Mucosa of rectum (tissue), 2 donors: ENCODE data around the gene COL27A1.

Experiments
- H3K27ac ChIP-seq, 2 donors: one replicate each; pipeline ENCODE4 v1.7.0; 2013; ENCODE audit warnings: inconsistent platforms in 2 of 2, low read depth in 2 of 2, low read length in 2 of 2
- H3K27me3 ChIP-seq, 2 donors: one replicate each; pipeline ENCODE4 v1.7.0; 2013; ENCODE audit warnings: low read length in 2 of 2; ENCODE audit not compliant: control insufficient read depth in 2 of 2, insufficient read depth in 2 of 2
- H3K36me3 ChIP-seq, 2 donors: one replicate each; pipeline ENCODE4 v1.7.0; 2013; ENCODE audit warnings: low read length in 2 of 2; ENCODE audit not compliant: control insufficient read depth in 2 of 2, insufficient read depth in 2 of 2
- H3K4me1 ChIP-seq, 2 donors: one replicate each; pipeline ENCODE4 v1.7.0; 2013; ENCODE audit warnings: low read length in 2 of 2, mild to moderate bottlenecking in 1 of 2; ENCODE audit not compliant: control insufficient read depth in 2 of 2, insufficient read depth in 2 of 2
- H3K4me3 ChIP-seq, 2 donors: one replicate each; pipeline ENCODE4 v1.7.0; 2013; ENCODE audit warnings: low read length in 2 of 2
- H3K9ac ChIP-seq, 2 donors: one replicate each; pipeline ENCODE4 v1.7.0; 2013; ENCODE audit warnings: low read length in 2 of 2, low read depth in 1 of 2, mild to moderate bottlenecking in 1 of 2
- H3K9me3 ChIP-seq, 2 donors: one replicate each; pipeline ENCODE4 v1.7.0; 2013; ENCODE audit warnings: low read length in 2 of 2; ENCODE audit not compliant: control insufficient read depth in 2 of 2
- donor health status: healthy.
- donor health status: Normal muscosa, but diverticular disease.

Gene COL27A1

DNA sequence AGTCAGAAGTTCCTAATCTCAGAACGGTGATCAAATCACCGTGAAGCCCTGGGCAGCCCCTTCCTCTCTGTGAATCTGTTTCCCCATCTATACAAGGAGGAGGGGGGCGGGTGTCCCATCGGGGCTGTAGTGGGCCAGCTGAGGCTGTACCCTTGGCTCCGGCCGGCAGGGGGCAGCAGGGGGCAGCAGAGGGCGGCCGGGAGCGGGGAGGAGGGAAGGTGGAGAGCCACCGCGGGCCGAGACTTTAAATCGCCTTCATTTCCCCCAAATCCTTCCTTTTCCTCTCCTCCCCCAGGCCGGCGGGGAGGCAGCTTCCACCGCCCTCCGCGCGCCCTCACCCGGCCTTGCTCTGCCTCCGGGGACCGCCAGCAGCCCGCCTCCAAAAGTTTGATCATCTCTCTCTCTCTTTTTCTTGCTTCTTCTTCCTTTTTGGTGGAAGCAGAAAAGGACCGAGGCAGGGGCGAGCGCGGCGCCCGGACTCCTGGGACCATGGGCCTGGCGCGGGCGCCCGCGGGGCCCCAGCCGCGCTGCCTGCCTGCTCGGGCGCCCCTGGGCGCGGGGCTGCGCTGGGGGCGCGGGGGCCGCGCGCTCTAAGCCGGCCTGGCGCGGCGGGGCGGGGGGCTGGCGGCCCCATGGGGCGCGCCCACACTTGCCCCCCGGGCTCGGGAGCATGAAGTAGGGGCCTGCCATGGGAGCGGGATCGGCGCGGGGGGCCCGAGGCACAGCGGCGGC, at the start of gene COL27A1:
COL27A1 (plus strand) TSS at position 275 of the 732 bp plus-strand sequence; CDS start at position 689, 414 bp downstream.
- Histone ChIP-seq H3K27me3 (peaks cover 26 to 38% of the 10 kb centered on the region in 2 donors), H3K9ac (peak within 1 kb of the TSS in 1 of 2 donors; percentile 42), H3K36me3 (no peaks in the 10 kb centered on the region), H3K4me3 (peak within 1 kb of the TSS; percentile 48 to 61), H3K4me1 (peaks cover 8 to 10% of the 10 kb centered on the region in 2 donors), H3K27ac (peak within 1 kb of the TSS; percentile 7 to 16), H3K9me3 (no peaks in the 10 kb centered on the region)

DNA sequence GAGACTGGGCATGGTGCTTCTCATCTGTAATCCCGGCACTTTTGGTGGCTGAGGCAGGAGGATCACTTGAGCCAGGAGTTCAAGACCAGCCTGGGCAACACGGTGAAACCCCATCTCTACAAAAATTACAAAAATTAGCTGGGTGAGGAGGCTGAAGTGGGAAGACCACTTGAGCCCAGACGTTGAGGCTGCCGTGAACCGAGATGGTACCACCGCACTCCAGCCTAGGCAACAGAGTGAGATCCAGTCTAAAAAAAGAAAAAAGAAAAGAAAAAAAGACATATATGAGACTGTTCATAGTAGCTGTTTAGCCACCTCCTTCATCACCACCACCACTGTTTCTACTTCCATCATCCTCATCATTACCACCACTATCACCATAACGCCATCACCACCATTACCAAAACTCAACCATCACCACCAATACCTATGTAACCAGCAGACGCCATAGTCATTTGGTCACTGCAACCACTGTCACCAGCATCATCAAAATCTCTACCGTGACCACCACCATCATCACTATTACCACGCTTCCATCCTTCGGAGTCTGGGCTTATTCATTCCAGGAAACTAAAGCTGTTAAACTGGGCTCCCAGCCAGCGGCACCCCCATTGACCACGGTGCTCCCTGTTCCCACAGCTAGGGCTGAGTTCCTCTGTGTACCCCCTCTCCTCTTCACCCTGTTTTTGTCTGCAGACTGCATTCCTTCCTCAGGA, 47.9 kb upstream of the COL27A1 start:
- Histone ChIP-seq H3K9ac (no peak overlapping the region), H3K4me1 (peaks cover 0 to 2% of the 10 kb centered on the region in 2 donors), H3K36me3 (no peaks in the 10 kb centered on the region), H3K9me3 (no peaks in the 10 kb centered on the region), H3K4me3 (no peak overlapping the region), H3K27ac (no peak overlapping the region), H3K27me3 (peaks cover 0 to 1% of the 10 kb centered on the region in 2 donors)

DNA sequence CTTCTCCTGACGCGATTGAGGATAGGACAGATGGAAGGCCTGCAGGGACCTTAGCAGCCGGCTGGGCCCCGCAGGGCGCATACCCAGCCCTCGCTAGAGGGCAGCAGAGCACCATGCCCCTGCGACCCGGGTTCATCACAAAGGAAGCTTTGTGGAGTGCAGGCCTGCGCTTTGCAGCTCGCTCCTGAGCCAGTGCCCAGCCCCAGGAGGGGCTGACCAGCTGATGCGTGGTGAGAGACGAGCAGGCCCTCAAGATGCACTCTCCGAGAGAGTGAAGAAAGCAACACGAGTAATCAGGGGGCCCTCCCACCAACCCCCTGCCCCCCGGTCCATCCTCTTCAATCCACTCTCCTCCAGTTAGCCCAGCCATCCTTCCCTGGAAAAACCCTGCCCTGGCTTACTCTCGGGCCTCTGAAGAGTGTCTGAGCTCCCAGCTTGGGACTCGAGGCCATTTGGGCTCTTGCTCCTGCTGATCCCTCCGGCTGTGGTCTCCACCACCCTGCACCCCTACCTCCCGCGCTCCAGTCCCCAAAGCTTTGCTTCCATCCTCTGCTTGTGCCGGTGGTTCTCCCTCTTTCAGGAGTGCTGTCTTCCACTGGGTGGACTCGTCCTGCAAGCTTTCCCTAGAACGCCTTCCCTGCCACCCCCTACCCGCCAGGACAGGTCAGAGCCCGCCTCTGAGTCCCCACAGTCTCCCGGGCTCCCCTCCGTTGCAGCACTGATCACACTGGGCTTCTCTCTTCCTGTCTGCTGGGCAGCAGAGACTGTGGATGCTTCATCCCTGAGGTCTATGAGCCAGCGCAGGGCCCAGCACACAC, 47.1 kb upstream of the COL27A1 start:
- H3K9me3 ChIP-seq = no peaks in the 10 kb centered on the region
- no peak overlapping the region for H3K27ac ChIP-seq
- H3K9ac ChIP-seq = no peak overlapping the region
- peaks cover 0 to 2% of the 10 kb centered on the region in 2 donors for H3K27me3 ChIP-seq
- H3K36me3 ChIP-seq = no peaks in the 10 kb centered on the region
- H3K4me3 ChIP-seq = no peak overlapping the region
- peaks cover 0 to 8% of the 10 kb centered on the region in 2 donors for H3K4me1 ChIP-seq

DNA sequence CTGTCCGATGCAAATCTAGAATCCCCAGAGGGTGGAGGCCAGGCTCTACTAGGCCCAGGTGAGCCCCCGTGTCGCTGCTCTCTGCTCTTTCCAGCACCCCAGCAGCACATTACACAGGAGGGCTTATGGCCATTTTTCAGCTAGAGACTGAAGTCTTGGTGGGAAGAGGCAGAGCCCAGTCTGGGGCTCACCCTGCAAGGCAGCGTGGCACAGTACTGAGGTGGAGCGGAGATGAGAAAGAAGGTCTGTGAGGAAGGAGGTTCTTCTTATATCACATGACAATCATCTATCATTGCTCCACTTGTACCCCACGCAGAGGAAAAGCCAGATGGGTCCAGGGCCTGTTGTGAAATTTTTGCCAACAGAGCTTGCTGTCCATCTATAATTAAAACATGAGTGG, 46.2 kb upstream of the COL27A1 start:
- H3K27ac ChIP-seq = no peak overlapping the region
- no peaks in the 10 kb centered on the region for H3K36me3 ChIP-seq
- peaks cover 0 to 2% of the 10 kb centered on the region in 2 donors for H3K27me3 ChIP-seq
- H3K9me3 ChIP-seq = no peaks in the 10 kb centered on the region
- H3K9ac ChIP-seq = no peak overlapping the region
- peaks cover 0 to 8% of the 10 kb centered on the region in 2 donors for H3K4me1 ChIP-seq
- H3K4me3 ChIP-seq = no peak overlapping the region

DNA sequence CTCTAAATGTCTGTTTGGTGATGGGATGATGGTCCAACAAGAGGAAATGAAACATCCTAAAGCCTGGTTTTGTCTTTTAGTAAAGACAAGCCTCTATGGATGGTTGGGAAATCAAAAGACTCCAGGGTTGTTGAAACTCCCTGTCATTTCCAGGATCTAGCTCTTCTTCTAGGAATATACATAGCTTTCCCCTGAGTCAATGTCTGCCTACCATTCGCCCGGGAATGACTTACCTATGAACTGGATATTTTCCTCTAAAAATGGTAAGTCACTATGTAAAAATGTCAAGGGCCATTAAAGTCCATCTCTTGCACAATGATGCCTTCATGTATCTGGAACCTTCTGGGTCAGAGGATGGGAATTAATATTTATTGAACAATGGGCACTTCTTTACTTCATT, 45.2 kb upstream of the COL27A1 start:
- Histone ChIP-seq H3K36me3 (no peaks in the 10 kb centered on the region), H3K27me3 (peaks cover 0 to 2% of the 10 kb centered on the region in 2 donors), H3K9me3 (no peaks in the 10 kb centered on the region), H3K4me1 (peaks cover 0 to 8% of the 10 kb centered on the region in 2 donors), H3K4me3 (no peak overlapping the region), H3K9ac (no peak overlapping the region), H3K27ac (no peak overlapping the region)

DNA sequence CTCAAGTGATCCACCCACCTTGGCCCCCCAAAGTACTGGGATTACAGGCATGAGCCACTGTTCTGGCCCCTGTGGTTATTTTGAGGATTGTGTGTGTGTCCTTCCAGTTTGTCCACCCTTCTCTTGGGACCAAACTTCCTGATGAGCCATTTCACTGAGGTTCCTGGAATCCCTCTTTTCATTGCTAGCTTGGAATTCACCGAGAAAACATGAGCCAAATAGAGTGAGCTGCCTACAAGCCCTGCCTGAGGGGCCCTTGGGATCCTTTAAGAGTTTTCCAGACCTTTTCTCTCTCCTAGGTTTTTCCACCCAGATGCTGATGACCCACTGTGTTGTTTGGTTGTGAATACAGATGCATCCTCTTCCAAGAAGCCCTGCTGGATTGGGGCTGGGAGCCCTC, 43.0 kb upstream of the COL27A1 start:
- H3K27ac ChIP-seq = no peak overlapping the region

DNA sequence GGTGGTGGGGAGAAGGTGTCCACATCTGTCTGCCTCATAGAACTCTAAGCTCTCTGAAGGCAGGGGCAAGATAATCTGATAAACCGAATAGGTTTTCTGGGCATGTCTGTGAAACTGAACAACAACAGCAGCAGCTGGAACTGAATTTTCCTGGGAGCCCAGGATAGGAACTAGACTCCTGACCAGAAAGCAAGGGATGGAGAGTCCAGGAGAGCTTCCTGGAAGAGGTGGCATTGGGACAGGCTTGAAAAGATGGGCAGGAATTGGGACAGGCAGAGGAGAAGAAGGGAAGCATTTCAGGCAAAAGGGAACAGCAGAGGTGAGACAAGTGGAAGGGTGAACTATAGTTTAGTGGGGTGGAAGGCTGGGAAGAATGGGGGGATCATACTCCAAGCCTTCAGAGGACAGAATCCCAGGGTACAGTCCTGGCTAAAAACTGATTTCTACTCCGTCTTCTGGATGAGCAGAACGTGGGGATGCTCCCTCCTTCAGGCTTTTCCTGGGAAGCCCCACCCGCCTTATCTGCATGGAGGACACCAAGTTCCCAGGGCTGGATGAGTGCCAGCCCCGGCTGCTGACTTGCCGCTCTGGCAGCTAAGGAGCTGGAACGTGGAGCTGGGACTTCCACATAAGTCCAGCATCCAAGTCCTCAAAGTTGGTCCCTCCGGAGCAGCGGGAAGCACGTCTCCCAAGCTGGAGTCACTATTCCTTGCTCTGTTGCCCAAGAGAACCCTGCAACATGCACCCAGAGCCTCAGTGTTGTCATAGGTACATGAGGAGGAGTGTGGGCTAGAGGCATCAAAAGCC, 42.4 kb upstream of the COL27A1 start:
- no peak overlapping the region for H3K27ac ChIP-seq
- H3K9me3 ChIP-seq = no peaks in the 10 kb centered on the region
- H3K27me3 ChIP-seq = peaks cover 0 to 7% of the 10 kb centered on the region in 2 donors
- no peak overlapping the region for H3K9ac ChIP-seq
- no peaks in the 10 kb centered on the region for H3K36me3 ChIP-seq
- H3K4me3 ChIP-seq = no peak overlapping the region
- H3K4me1 ChIP-seq = peaks cover 0 to 5% of the 10 kb centered on the region in 2 donors

More for the DNA sequence above, 43.0 kb upstream of the COL27A1 start:
- Histone ChIP-seq H3K4me3 (no peak overlapping the region), H3K4me1 (peaks cover 0 to 8% of the 10 kb centered on the region in 2 donors), H3K36me3 (no peaks in the 10 kb centered on the region), H3K9ac (no peak overlapping the region), H3K9me3 (no peaks in the 10 kb centered on the region), H3K27me3 (peaks cover 0 to 7% of the 10 kb centered on the region in 2 donors)

DNA sequence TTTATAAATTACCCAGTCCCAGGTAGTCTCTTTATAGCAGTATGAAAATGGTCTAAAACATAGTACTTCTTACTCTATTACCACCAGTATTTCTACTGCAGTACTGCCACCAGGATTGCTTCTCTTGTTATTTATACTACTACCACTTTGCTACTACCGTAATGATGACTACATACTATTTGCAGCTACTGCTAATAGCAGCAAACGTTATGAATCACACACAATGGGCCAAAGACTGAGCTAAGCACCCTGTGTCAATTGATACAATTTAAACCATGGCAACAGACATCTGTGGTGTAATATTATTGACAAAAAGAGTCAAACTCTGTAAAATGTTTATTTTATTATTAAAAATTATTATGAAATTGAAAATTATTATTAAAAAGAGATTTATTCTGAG, 41.0 kb upstream of the COL27A1 start:
- H3K27me3 ChIP-seq = peaks cover 0 to 7% of the 10 kb centered on the region in 2 donors
- no peaks in the 10 kb centered on the region for H3K9me3 ChIP-seq
- no peak overlapping the region for H3K4me3 ChIP-seq
- H3K9ac ChIP-seq = no peak overlapping the region
- no peak overlapping the region for H3K27ac ChIP-seq
- H3K36me3 ChIP-seq = no peaks in the 10 kb centered on the region
- H3K4me1 ChIP-seq = peaks cover 2 to 8% of the 10 kb centered on the region in 2 donors

DNA sequence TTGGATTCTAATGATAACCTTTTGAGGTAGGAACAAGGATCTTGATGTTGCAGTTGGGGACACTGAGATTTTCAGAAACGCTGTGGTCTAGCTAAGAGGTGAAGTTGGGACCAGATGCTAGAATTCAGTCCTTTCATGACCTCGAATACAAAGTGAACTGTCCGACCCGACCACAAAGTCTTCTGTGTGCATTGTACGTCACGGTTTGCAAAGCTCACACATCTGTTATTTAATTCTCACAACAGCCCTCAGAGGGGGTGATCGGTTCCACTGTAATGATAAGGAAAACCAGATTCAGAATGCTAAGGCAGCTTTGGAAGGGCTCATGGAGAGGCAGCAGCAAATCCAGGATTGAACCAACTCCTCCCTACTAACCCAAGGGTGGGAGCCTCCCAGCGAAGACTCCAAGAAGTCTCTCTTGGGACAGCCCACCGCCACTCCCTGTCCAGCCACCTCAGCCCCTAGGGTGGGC, 39.6 kb upstream of the COL27A1 start:
- H3K4me3 ChIP-seq = no peak overlapping the region
- H3K9ac ChIP-seq = no peak overlapping the region
- H3K27ac ChIP-seq = no peak overlapping the region
- H3K36me3 ChIP-seq = no peaks in the 10 kb centered on the region
- peaks cover 8 to 18% of the 10 kb centered on the region in 2 donors for H3K4me1 ChIP-seq
- H3K9me3 ChIP-seq = no peaks in the 10 kb centered on the region
- peaks cover 0 to 7% of the 10 kb centered on the region in 2 donors for H3K27me3 ChIP-seq
